ENCODE results near the gene MAPK9.

DNA sequence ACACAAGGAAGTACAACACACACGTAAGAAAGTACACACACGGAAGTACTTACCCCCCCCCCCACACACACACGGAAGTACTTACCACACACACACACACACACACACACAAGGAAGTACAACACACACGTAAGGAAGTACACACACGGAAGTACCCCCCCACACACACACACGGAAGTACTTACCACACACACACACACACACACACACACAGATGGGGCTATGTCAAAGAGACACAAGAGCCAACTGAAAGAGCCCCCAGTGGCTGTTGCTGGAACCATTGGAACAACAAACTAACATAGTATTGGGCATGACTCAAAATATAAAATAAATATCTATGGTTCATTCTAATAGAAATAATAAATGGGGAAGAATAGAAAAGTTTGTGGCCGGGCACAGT lies 4.9 kb upstream of the MAPK9 start:
- TF ChIP-seq POLR2AphosphoS5 (IDR thresholded peaks at IDR 0.05), result no peak
- TF ChIP-seq, protein P1, sequence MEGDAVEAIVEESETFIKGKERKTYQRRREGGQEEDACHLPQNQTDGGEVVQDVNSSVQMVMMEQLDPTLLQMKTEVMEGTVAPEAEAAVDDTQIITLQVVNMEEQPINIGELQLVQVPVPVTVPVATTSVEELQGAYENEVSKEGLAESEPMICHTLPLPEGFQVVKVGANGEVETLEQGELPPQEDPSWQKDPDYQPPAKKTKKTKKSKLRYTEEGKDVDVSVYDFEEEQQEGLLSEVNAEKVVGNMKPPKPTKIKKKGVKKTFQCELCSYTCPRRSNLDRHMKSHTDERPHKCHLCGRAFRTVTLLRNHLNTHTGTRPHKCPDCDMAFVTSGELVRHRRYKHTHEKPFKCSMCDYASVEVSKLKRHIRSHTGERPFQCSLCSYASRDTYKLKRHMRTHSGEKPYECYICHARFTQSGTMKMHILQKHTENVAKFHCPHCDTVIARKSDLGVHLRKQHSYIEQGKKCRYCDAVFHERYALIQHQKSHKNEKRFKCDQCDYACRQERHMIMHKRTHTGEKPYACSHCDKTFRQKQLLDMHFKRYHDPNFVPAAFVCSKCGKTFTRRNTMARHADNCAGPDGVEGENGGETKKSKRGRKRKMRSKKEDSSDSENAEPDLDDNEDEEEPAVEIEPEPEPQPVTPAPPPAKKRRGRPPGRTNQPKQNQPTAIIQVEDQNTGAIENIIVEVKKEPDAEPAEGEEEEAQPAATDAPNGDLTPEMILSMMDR (IDR thresholded peaks at IDR 0.05), result no peak
- no peak for TF ChIP-seq EP300 (IDR thresholded peaks at IDR 0.05)
- no peak for TF ChIP-seq POLR2A (IDR thresholded peaks at IDR 0.05)
